ENCODE data around the gene GTF2I.
"Not testable (repeated sequence)": the region's sequence is repeated elsewhere in the genome, so short reads cannot be mapped to it uniquely, and the experiment has no call there.

The GTF2I gene

DNA sequence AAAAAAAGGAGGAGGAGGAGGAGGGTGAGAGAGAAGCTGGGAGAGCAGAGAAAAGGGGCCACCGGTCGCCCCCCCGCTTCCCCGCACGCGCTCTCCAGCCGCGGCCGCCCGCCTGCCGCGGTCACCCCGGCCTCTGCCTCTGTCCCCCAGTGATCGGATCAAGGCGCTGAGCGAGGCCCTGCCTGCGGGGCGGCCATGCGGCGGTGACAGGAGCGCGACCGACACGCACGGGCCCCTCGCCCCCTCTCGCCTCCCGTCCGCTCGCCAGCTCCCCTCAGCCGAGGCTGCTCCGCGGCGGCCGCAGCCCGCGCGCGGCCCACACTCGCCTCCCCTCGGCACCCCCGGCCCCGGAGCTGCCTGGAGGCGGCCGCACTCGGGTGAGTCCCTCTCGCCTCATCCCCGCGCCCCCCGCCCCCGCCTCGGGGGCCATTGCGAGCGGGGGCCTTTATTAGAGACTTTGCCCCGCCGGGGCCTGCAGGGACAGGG lies at the start of gene GTF2I:
TSS of gene GTF2I (plus strand) at position 27 of the 486 bp plus-strand sequence. CDS start 31,411 bp downstream, outside the sequence.
- no peak for DNase-seq (ENCODE audit: low read depth)

DNA sequence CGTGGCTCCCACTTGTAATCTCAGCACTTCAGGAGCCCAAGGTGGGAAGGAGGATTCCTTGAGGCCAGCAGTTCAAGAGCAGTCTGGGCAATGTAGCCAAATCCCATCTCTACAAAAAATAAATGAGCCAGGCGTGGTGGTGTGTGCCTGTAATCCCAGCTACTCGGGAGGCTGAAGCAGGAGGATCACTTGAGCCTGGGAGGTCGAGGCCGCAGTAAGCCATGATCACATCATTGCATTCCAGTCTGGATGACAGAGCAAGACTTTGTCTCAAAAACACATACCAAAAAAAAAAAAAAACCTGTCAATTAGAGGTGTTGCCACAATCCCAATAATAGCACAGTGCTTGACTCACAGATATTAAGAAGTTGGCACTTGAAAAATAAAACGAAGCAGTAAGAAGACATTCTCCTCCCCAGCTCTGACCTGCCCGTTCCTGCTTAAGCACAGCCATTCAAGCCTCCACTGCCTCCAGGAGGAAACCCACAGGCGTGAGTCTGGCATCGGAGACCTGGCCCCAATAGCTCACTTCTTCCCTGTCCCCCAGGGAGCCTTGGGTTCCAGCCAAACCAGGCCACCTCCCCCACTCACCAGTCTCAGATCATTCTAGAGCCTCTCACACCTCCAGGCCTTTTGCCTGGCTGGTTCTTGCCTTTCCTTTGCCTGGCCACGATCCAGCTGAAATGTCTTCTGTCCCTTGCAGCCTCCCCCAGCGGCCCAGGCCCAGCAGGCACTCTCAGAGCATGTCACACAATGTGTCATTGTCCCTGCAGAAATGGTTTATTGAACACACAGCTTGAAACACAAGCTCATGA lies 45.3 kb upstream of the GTF2I start:
- no peak for DNase-seq (ENCODE audit: low read depth)

DNA sequence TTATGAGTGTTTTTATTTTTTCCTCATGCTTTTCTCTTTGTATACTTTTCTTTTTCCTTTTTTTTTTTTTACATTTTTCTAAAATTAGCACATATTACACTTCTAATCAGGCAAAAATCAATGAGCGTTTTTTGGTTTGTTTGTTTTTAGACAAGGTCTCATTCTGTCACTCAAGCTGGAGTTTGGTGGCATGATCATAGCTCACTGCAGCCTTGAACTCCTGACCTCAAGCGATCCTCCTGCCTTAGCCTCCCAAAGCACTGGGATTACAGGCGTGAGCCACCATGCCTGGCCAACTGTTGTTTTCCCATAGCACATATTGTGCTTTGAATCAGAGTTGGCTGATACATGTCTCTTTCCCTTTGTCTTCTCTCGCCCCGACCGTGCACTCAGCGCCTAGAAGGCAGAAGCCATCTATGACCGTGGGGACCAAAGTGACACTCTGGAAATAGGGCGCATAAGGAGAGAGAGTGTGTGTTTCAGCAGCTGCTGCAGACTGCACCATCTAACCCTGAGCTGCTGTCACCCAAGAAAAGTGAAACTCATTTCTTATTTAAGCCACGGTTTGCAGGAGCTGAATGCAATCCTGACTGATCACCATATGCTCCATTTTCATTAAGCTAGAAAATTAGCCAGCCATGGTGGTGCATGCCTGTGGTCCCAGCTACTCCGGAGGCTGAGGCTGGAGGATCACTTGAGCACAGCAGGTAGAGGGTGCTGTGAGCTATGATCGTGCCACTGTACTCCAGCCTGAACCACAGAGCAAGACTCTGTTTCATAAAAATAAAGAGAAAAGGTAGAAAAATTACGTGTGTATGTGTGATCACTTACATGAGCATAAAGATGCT lies 41.4 kb upstream of the GTF2I start:
- DNase-seq (ENCODE audit: low read depth): no peak

DNA sequence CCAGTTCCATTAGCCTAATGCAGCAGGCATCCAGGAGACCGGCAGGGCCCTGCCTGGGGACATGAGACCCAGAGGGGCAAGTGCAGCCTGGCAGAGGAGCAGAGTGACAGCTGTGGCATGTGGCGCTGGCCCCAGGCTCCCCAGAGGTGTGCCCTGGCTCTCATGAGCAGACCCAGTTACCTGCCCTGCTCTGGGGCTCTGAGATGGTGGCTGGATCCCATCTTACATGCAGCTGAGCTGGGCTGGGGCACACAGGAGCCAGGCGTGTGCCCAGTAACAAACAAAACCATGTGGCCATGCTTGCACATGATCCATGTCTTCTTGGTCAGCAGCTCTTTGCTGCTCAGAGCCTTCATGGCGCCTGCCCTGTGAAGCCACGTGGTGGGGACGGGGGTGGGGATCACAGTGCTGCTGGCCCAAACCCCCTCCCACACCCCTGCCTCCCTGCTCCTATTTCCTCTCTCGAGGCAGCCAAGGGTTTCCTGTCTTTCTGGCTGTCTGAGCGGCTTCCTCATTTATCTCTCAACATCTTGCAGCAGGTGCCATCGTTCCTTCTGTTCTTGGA lies 40.3 kb upstream of the GTF2I start:
- no peak for DNase-seq (ENCODE audit: low read depth)

DNA sequence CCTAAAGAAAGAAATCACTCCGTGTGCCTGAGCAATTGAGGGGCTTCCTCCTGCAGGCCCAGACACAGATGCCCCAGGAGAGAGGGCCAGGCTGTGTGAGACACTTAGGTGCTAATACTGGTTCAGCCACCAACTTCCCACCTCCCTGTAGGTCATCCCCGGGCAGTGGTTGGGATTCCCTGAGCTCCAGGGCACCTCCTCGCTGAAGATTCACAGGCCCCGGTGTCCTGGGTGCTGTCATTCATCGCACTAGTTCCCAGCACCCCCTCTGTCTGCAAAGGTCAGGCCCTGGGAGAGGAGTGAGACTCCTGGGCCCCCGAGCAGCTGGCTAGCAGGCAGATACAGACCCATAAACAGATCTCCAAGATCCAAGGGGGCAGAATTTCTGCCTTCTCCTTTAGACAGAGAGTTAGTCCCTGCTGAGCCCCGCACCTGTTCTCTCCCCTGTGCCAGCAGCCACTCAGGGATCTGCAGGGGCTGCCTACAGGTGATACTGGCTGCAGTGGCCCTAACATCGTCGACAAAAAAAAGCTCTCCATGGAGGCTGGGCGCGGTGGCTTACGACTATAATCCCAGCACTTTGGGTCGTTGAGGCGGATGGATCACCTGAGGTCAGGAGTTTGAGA lies 38.2 kb upstream of the GTF2I start:
- no peak for DNase-seq (ENCODE audit: low read depth)

DNA sequence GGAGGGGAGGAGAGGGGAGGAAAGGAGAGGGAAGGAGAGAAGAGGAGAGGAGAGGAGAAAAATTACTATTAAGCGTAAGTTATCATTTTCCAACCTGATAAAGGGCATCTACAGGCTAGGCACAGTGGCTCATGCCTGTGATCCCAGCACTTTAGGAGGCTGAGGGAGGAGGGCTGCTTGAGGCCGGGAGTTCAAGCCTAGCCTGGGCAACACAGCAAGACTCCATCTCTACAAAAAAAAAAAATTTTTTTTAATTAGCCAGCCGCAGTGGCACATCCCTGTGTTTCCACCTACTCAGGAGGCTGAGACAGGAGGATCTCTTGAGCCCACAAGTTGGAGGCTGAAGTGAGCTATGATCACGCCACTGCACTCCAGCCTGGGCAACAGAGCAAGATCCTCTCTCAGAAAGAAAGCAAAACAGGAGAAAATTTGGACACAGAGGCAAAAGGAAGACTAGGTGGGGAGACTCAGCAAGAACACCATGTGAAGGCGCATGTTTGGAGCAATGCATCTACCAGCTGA lies 35.2 kb upstream of the GTF2I start:
- DNase-seq (ENCODE audit: low read depth): no peak

DNA sequence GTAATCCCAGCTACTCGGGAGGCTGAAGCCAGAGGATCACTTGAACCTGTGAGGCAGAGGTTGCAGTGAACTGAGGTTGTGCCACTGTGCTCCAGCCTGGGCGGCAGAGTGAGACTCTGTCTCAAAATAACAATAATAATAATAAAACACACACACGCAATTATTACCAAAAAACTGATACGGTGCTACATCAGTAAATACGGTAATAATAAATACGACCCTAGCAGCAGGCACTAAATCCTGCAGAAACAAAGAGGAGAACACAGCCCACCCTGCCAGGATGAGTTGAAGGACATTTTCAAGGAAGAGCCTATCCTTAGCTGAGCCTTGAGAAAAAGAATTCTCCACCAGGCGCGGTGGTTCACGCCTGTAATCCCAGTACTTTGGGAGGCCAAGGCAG lies 34.4 kb upstream of the GTF2I start:
- no peak for DNase-seq (ENCODE audit: low read depth)

DNA sequence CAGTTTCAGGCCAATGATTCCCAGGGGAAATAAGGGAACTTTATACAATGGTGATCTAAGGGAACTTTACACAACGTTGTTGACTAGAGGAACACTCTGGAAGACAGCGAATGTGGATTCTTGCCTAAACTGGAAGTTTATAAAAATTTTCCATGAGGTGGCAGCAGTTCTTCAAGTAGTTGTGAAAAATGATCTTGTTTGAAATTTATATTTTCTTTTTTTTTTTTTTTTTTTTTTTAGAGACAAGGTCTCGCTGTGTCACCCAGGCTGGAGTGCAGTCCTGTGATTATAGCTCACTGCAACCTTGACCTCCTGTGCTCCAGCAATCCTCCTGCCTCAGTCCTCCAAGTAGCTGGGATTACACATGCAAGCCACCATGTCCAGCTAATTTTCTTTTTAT lies 32.1 kb upstream of the GTF2I start:
- peak; percentile 58 for DNase-seq (ENCODE audit: low read depth)

DNA sequence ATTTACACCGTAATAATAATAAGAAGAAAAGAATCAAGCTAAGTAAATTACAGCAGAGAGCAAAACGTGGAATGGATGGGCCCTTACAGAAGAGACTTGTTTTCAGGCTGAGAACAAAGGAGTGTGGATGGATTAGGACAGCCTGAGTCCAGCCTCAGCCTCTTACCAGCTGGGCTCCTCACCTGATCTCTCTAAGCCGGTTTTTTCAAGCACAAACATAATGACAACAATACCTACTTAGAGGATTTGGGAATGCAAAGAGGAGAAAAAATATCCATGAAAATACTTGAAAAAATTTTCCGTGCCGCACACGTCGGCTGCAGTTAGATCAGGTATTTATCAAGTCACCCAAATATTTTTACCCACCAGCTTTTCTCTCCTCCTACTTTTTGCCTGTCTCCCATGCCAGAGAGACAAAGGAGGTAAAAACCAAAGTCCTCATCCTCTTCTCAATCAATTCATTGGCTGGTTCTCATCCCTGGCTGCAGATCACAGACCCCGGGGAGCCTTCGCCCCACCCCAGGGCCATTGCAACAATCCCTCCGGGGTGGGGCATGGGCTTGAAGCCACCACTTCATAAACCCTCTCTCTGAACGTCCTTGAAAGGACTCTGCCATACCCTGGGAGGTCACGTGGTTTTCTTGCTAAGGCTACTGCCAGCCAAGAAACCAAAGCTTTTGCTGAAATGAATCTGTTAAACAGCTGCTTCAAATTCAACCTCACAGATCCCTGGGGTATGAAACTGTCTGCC lies 29.7 kb upstream of the GTF2I start:
- no peak for DNase-seq (ENCODE audit: low read depth)

DNA sequence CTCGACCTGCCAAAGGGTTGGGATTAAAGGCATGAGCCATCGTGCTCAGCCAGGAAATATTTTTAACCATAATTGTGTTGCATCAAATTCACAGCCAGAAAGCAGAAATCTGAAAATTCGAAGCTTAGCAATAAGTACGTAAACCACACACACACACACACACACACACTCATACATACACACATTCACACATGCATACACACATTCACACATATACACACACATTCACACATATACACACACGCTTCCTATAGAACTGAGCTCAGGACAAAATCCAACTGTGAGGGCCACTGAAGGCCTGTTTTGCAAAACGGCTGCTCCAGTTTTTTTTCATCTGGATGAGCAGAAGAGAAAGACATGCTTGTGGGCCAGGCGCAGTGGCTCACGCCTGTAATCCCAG lies 25.0 kb upstream of the GTF2I start:
- DNase-seq (ENCODE audit: low read depth): no peak

DNA sequence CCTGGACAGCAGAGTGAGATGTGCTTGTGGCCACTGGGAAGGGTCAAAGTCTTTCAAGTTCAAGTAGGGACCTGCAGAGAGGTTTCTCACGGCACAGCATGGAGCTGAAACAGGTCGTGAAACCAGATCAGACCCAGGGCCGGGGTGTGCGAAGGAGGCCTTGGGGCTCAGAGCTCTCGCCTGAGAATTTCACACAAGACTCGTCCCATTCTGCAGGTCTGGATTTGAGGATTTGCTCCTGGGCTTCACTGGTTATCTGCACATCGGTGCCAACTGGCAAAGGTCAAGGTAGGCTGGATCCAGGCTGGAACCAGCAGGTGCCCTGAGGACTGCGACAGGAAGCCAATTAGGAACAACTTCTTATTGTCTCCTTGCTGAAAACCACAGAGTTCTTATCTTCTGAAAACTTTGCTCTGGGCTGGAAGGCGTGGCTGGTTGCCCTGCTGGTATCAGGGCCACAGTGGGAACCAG lies 24.0 kb upstream of the GTF2I start:
- no peak for DNase-seq (ENCODE audit: low read depth)

DNA sequence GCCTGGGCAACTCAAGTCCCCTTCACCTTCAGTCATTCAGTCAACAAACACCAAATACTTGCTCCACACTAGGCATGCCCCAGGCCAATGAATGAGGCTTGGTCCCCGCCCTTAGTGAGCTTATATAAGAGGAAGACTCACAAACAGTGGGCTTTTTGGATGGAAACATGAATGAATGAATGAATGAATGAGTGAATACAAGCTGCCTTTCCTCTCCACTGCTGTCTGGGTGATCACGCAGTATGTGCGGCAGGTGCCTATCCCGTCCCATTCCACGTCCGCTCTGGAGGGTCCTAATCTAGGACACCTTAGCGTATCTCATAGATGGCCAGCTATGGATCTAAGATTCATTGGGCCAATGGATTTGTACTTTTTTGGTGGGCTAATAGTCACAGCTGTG lies 19.8 kb upstream of the GTF2I start:
- no peak for DNase-seq (ENCODE audit: low read depth)

DNA sequence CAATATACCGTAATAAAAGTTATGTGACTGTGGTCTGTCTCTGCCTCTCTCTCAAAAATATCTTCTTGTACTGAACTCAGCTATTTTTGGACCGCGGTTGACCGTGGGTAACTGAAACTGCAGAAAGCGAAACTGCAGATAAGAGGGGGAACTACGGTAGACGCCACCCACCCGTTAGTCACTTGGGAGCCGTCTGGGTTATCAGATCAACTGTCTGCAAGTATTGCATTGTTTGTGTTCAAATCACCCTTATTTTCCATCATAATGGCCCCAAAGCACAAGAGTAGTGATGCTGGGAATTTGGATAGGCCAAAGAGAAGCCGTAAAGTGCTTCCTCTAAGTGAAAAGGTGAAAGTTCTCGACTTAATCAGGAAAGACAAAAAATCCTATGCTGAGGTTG lies 7.5 kb upstream of the GTF2I start:
- DNase-seq (ENCODE audit: low read depth): peak; percentile 23

DNA sequence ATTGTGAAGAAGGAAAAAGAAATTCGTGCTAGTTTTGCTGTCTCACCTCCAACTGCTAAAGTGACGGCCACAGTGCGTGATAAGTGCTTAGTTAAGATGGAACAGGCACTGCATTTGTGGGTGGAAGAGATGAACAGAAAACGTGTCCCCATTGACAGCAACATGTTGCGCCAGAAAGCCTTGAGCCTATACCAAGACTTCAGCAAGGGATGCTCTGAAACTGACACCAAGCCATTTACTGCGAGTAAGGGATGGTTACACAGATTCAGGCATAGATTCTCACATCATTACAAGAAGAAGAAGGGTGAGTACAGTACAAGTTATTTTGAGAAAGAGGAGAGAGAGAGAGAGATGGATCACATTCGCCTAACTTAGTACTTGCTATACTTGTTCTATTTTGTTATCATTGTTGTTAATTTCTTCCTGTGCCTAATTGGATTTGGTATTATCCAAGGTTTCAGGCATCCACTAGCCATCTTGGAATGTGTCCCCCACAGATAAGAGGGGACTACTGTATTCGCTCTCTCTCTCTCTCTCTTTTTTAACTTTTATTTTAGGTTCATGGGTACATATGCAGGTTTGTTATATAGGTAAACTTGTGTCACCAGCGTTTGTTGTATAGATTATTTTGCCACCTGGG lies 6.9 kb upstream of the GTF2I start:
- not testable (repeated sequence) for DNase-seq (ENCODE audit: low read depth)

DNA sequence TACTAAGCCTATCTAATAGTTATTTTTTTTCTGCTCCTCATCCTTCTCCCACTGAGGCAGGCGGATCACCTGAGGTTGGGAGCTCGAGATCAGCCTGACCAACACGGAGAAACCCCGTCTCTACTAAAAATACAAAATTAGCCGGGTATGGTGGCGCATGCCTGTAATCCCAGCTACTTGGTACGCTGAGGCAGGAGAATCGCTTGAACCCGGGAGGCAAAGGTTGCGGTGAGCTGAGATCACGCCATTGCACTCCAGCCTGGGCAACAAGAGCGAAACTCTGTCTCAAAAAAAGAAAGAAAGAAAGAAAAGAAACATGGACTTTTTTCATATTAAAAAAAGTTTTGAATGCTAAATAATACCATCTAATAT lies 6.4 kb upstream of the GTF2I start:
- not testable (repeated sequence) for DNase-seq (ENCODE audit: low read depth)

DNA sequence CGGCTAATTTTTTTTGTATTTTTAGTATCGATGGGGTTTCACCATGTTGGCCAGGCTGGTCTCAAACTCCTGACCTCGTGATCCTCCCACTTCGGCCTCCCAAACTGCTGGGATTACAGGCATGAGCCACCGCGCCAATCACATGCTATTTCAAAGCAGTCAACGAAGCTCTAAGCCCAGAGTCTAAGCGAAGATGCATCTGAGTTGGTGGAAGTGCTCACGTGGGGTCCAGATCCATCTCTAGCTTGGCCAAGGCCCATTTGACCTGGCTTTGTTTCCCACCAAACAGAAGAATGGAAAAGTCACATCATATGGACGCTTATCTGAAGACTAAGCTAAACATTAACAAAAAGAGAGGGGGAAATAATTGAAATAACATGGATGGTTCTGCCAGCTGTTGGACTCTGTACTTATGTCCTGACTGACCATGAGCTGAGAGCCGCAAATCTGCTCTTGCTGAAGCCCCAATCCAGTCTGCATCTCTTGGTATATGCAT lies 3.8 kb upstream of the GTF2I start:
- DNase-seq (ENCODE audit: low read depth): no peak

DNA sequence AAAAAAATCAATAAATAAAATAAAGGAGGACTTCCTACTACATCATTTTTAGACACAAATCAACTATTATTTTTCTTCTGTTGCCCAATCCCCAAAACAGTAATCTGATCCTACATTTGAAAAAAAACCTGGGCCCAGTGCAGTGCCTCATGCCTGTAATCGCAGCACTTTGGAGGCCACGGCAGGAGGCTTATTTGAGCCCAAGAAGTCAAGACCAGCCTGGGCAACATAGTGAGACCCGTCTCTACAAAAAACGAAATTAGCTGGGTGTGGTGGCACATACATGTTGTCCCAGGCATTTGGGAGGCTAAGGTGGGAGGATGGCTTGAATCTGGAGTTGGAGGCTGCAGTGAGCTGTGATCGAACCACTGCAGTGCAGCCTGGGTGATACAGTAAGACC lies 2.7 kb upstream of the GTF2I start:
- no peak for DNase-seq (ENCODE audit: low read depth)

DNA sequence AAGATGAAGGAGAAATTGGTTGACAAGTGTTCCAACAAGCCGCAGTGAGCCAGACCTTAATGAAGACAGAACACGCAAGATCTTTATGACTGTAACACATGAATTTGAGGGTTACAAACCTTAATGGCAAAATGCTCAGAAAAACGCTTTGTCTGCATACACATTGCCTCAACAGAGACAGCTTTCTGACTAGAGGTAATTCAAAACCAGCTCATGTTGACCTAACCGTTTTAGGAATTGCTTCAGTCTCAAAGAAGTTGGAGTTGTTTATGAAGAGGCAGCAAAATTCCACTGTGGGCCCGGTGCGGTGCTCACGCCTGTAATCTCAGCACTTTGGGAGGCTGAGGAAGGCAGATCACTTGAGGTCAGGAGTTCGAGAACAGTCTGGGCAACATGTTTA lies 2.2 kb upstream of the GTF2I start:
- DNase-seq (ENCODE audit: low read depth): no peak

DNA sequence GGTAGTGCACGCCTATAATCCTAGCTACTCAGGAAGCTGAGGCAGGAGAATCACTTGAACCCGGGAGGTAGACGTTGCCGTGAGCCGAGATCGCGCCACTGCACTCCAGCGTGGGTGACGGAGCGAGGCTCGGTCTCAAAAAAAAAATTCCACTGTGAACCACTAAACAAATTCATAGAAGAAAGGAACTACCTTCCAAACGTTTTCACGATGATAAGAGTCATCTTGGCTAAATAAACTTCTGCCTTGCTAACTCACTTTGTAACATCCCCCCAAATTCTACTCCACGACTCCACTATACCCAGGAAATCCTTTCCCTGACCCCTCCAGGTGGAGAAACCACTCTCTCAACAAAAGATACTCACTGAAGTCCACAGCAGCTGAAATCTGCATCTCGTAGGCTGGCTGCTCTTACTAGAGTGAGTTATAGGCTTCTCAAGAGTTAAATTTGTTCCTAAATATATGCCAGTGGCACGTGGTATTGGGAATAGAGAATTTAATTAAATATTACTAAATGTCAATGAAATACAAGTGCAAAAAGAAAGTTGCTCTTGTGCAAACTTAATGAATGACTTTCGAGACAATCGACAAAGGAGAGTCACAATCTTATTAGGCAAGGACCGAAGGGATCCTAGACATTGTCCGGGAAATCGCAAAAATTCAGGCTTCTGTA lies 1.6 kb upstream of the GTF2I start:
- no peak for DNase-seq (ENCODE audit: low read depth)

DNA sequence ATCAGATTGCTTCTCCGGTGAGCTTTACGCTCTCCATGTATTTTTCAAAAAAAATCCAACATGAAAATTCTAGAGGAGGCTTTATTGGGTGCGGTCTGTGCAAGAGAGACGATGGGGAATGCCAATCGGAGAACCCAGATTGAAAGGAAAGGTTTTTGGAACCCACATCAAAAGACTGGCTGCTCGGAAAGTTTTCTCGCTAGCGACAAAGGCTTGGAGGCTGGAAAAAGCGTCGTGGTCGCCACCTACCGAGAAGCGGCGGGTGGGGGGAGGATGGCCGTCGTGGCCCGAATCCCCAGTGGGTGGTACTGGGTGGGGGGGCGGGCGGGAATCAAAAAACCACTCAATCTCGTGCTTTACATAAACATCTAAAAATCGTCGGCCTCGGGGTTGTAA lies 1.1 kb upstream of the GTF2I start:
- peak; percentile 33 for DNase-seq (ENCODE audit: low read depth)
